ENCODE results near the gene BRD4.

The BRD4 gene

DNA sequence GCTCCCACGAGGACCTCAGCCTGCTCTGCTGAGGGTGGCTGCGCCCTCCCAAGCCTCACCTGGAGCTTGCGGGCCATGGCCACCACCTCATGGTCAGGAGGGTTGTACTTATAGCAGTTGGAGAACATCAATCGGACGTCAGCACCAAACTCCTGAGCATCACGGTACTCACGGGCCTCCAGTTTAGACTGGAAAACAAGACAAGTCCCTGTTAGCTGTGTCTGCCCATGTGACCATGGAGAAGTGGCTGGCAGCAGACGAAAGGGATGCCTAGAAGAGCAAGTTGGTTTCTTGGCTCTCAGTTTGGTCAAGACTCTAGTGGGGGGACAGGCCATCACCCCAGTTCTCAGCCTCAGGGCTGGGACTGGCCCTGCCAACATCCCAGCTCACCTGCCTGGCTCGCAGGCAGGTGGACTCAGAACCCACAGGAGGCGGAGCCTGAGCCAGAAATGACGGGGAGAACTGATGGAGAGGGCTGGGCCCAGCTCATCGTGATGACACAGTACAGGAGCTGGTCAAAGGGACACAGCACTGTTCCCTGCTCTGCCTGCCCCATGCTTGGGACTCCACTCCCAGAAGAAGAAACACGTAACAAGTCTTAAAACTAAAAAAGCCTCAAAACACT, 68.9 kb downstream of the BRD4 start:
- in situ Hi-C loops (cut with HindIII; ENCODE audit: low pct_unique_long_range_greater_than_20kb, low sequenced_read_pairs), result no loop called here
- TF ChIP-seq JUND (IDR thresholded peaks at IDR 0.05; ENCODE audit: low read depth), result no peak
- no peak for DNase-seq (ENCODE audit: low read depth in 1 of 2, low spot score in 1 of 2)

DNA sequence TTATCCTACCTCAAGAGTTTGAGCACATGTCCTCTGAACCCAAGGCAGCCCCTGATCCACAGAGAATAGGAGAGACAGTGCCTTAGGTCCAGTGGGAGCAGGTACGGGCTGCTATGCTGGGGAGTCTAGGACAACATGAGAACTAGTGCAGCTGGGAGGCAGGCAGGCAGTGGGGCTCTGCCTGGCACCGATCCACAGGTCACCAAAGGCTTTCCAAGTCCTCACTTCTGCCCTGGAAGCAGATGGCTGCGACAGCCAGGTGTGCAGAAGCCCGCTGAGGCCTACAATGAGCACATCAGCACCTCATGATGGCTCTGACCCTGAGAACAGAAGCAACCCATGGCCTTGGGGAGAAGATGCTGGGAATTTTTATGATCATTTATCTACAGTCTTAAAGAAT, 70.3 kb downstream of the BRD4 start:
- no peak for DNase-seq (ENCODE audit: low read depth in 1 of 2, low spot score in 1 of 2)
- no peak for TF ChIP-seq JUND (IDR thresholded peaks at IDR 0.05; ENCODE audit: low read depth)
- in situ Hi-C loops (cut with HindIII; ENCODE audit: low pct_unique_long_range_greater_than_20kb, low sequenced_read_pairs), result no loop called here

DNA sequence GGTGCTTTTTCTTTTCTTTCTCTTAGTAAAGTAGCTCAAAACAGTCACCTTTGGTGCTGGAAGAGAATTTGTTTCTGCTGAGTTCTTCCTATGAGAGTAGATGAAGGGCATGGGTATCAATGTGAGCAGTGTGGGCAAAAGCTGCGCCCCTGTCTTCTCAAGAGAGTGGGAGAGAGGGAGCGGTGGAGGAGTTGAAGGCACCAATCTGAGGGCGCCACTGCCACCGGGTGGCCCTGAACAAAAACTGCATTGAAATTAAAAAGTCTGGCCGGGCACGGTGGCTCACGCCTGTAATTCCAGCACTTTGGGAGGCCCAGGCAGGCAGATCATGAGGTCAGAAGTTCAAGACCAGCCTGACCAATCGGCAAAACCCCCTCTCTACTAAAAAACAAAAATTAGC, 71.4 kb downstream of the BRD4 start:
- in situ Hi-C loops (cut with HindIII; ENCODE audit: low pct_unique_long_range_greater_than_20kb, low sequenced_read_pairs), result no loop called here
- peak in 1 of 2 experiments; percentile 21 for DNase-seq (ENCODE audit: low read depth in 1 of 2, low spot score in 1 of 2)
- no peak for TF ChIP-seq JUND (IDR thresholded peaks at IDR 0.05; ENCODE audit: low read depth)

- DNase-seq (ENCODE audit: low read depth in 1 of 2, low spot score in 1 of 2), result no peak
- in situ Hi-C loops (cut with HindIII; ENCODE audit: low pct_unique_long_range_greater_than_20kb, low sequenced_read_pairs), result no loop called here
- no peak for TF ChIP-seq JUND (IDR thresholded peaks at IDR 0.05; ENCODE audit: low read depth)
Measured at GRCh38 chr19:15259907-15260306, 72.4 kb downstream of the BRD4 start.

DNA sequence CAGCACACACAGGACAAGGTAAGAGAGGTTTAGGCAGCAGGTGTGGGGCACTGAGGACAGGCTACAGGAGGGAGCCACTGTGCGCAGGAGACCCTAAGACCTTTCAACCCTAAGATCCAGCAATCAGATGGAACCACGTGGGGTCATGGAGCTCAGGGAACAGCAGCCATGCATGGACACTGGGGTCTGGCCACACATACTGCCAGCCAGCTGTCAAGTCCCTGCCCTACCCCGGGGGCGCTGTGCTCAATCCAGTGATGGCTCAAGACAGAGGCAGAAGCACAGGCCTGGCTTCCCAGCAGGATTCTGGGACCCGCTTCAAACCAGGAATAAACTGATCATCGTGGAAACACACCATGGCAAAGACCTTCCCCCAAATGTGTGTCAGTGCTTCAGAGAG, 74.6 kb downstream of the BRD4 start:
- TF ChIP-seq JUND (IDR thresholded peaks at IDR 0.05; ENCODE audit: low read depth), result no peak
- DNase-seq (ENCODE audit: low read depth in 1 of 2, low spot score in 1 of 2), result no peak
- in situ Hi-C loops (cut with HindIII; ENCODE audit: low pct_unique_long_range_greater_than_20kb, low sequenced_read_pairs), result no loop called here

GRCh38 chr19:15256708-15257331, 75.5 kb downstream of the BRD4 start:
- TF ChIP-seq JUND (IDR thresholded peaks at IDR 0.05; ENCODE audit: low read depth), result no peak
- no peak for DNase-seq (ENCODE audit: low read depth in 1 of 2, low spot score in 1 of 2)
- in situ Hi-C loops (cut with HindIII; ENCODE audit: low pct_unique_long_range_greater_than_20kb, low sequenced_read_pairs), result no loop called here

DNA sequence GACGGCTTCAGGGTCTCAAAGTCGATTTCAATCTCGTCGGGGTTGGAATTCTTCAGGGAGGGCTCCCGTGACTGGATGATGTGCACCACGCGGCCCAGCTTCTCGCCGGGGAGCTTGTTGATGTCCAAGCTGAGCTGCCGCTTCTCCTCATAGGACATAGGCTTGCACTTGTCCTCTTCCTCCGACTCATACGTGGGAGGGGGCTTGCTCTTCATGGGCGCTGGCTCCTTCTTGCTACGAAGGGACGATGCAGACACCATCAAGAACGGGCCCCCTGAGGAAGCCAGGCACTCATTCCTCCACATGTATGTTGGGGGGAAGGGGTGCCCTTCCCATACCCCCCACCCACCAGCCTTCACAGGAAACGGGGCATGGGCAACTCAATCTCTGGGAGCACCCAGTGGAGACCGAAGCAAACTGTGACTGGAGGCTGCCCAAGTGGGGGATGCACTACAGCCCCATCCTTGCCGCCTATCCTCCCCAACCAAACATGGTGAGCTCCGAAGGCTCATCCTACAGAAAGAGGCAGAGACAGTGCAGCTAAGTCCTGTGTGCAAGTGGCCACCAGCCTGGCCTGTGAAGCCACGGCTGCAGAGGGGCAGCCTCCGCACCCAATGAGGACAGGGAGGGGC, 76.9 kb downstream of the BRD4 start:
- in situ Hi-C loops (cut with HindIII; ENCODE audit: low pct_unique_long_range_greater_than_20kb, low sequenced_read_pairs), result no loop called here
- TF ChIP-seq JUND (IDR thresholded peaks at IDR 0.05; ENCODE audit: low read depth), result no peak
- DNase-seq (ENCODE audit: low read depth in 1 of 2, low spot score in 1 of 2), result no peak

- in situ Hi-C loops (cut with HindIII; ENCODE audit: low pct_unique_long_range_greater_than_20kb, low sequenced_read_pairs), result no loop called here
- no peak for TF ChIP-seq JUND (IDR thresholded peaks at IDR 0.05; ENCODE audit: low read depth)
- DNase-seq (ENCODE audit: low read depth in 1 of 2, low spot score in 1 of 2), result no peak
Measured at GRCh38 chr19:15254547-15254946, 77.8 kb downstream of the BRD4 start.

- no peak for TF ChIP-seq JUND (IDR thresholded peaks at IDR 0.05; ENCODE audit: low read depth)
- no peak for DNase-seq (ENCODE audit: low read depth in 1 of 2, low spot score in 1 of 2)
- in situ Hi-C loops (cut with HindIII; ENCODE audit: low pct_unique_long_range_greater_than_20kb, low sequenced_read_pairs), result no loop called here
Measured at GRCh38 chr19:15253513-15253912, 78.8 kb downstream of the BRD4 start.

DNA sequence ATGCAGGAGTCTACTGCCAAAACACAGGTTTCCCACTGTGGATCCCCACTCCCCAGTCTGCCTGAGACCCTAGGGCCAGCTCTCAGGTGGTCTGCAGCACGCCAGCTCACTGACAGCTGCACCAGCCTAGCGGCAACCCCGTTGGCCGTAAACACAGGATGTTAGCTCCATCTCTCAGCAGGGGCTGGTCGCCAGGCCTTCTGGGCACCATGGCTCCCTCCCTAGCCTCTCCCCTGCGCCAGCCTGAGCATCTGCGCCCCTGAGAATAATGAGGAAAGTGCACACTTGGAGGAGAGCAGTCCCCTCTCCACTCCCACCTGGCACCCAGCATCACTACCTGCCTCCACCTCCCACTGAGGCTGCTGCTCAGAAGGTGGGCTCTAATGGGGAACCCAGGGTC, 79.3 kb downstream of the BRD4 start:
- in situ Hi-C loops (cut with HindIII; ENCODE audit: low pct_unique_long_range_greater_than_20kb, low sequenced_read_pairs), result no loop called here
- no peak for TF ChIP-seq JUND (IDR thresholded peaks at IDR 0.05; ENCODE audit: low read depth)
- no peak for DNase-seq (ENCODE audit: low read depth in 1 of 2, low spot score in 1 of 2)

- in situ Hi-C loops (cut with HindIII; ENCODE audit: low pct_unique_long_range_greater_than_20kb, low sequenced_read_pairs), result no loop called here
- TF ChIP-seq JUND (IDR thresholded peaks at IDR 0.05; ENCODE audit: low read depth), result no peak
- DNase-seq (ENCODE audit: low read depth in 1 of 2, low spot score in 1 of 2), result no peak
Measured at GRCh38 chr19:15252398-15253018, 79.8 kb downstream of the BRD4 start.

DNA sequence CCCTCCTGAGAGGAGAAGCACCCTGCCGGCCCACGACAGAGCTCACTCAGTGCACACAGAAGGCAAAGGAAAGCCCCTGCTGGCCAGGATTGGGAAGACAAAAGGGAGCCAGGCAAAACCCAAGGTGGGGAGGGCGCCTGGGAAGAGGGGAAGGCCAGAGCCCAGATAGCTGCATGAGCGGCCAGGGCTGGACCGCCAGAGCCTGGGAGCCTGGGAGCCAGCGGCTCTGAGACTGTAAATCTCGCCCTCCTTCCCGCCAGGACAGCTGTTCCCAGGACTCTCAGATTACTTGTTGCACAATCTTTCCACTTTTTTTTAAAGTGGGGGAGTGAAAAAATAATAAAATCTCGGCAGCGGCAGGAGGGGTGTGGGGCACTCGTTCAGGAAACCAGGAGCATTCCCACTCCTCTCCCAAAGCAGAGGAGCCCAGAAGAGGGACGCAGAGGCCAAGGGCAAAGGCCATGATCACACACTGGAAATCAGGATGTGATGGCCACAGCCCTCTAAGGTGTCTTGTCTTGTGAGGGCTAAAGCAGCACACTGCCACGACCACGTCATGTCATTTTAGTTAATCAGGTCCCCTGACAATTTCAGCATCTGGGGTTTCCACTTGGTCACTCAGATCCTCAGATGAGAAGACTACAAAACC, 80.5 kb downstream of the BRD4 start:
- TF ChIP-seq JUND (IDR thresholded peaks at IDR 0.05; ENCODE audit: low read depth), result no peak
- in situ Hi-C loops (cut with HindIII; ENCODE audit: low pct_unique_long_range_greater_than_20kb, low sequenced_read_pairs), result no loop called here
- DNase-seq (ENCODE audit: low read depth in 1 of 2, low spot score in 1 of 2), result peak in 1 of 2 experiments; percentile 41

Data from T47D (cell line).